ENCODE measurements around the gene COA6.

GRCh38 chr1:234326497-234327366, 46.5 kb upstream of the COA6 start:
- TF ChIP-seq, protein P1, sequence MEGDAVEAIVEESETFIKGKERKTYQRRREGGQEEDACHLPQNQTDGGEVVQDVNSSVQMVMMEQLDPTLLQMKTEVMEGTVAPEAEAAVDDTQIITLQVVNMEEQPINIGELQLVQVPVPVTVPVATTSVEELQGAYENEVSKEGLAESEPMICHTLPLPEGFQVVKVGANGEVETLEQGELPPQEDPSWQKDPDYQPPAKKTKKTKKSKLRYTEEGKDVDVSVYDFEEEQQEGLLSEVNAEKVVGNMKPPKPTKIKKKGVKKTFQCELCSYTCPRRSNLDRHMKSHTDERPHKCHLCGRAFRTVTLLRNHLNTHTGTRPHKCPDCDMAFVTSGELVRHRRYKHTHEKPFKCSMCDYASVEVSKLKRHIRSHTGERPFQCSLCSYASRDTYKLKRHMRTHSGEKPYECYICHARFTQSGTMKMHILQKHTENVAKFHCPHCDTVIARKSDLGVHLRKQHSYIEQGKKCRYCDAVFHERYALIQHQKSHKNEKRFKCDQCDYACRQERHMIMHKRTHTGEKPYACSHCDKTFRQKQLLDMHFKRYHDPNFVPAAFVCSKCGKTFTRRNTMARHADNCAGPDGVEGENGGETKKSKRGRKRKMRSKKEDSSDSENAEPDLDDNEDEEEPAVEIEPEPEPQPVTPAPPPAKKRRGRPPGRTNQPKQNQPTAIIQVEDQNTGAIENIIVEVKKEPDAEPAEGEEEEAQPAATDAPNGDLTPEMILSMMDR (conservative IDR thresholded peaks at IDR 0.05 in 1 of 2, IDR thresholded peaks at IDR 0.05 in 1 of 2; ENCODE audit: extremely low read depth in 1 of 2, insufficient read depth in 1 of 2, low read depth in 1 of 2, low read length in 2 of 2), result peak; percentile 81
- no peak for TF ChIP-seq EZH2 (IDR thresholded peaks at IDR 0.05; ENCODE audit: borderline replicate concordance, low read length)

All from mammary epithelial cell (primary cell).